SK-N-SH (cell line): Measurements from ENCODE around the gene KYAT1.
"Not testable (repeated sequence)": the region's sequence is repeated elsewhere in the genome, so short reads cannot be mapped to it uniquely, and the experiment has no call there.

Experiments used
- CTCF ChIP-seq: fragments of 200-600 bp; sonication (generic); IDR thresholded peaks from 2 replicates; pipeline ENCODE4 v1.6.1; 2017; ENCODE audit warnings: antibody characterized with exemption, mild to moderate bottlenecking, moderate library complexity
- EZH2phosphoT487 ChIP-seq: fragments of 200-600 bp; sonication (generic); IDR thresholded peaks from 2 replicates; pipeline ENCODE4 v1.6.1; 2017; ENCODE audit warnings: low read depth, mixed run types, mild to moderate bottlenecking, antibody characterized with exemption, moderate library complexity, borderline replicate concordance
- SMC3 ChIP-seq: IDR thresholded peaks from 2 replicates; pipeline ENCODE4 v1.6.1; 2012; ENCODE audit warnings: low read depth, low read length, improper control_type of control experiment
- USF1 ChIP-seq: IDR thresholded peaks from 2 replicates; pipeline ENCODE4 v1.4.0; 2012; ENCODE audit warnings: low read depth, borderline replicate concordance

- not testable (repeated sequence) for TF ChIP-seq CTCF, USF1, SMC3, EZH2phosphoT487
Measured at GRCh38 chr9:128870941-128871265, 10.8 kb downstream of the KYAT1 start.
